LNCAP (cell line): ENCODE results near the gene RTN4.

Experiments
- CTCF ChIP-seq: fragments of 450-650 bp; IDR thresholded peaks from 2 replicates; pipeline ENCODE4 v1.5.1; 2017; ENCODE audit warnings: mild to moderate bottlenecking

Gene RTN4

GRCh38 chr2:55014962-55015939 is 35.0 kb downstream of the RTN4 start:
- TF ChIP-seq CTCF = peak; percentile 51; the same call in 1 of the 2 replicates

- peak; percentile 34; the same call in 1 of the 2 replicates for TF ChIP-seq CTCF
Measured at GRCh38 chr2:55013936-55014335, 36.3 kb downstream of the RTN4 start.

GRCh38 chr2:55012672-55013484 is 37.4 kb downstream of the RTN4 start:
- no peak for TF ChIP-seq CTCF

GRCh38 chr2:55011831-55012671 is 38.2 kb downstream of the RTN4 start:
- TF ChIP-seq CTCF = no peak

GRCh38 chr2:55010915-55011314 is 39.3 kb downstream of the RTN4 start:
- no peak for TF ChIP-seq CTCF

GRCh38 chr2:55010149-55010591 is 40.1 kb downstream of the RTN4 start:
- TF ChIP-seq CTCF = no peak
